K562 (cell line): Measurements from ENCODE around the gene NDUFB7. TPM values are rescaled to one million over a fixed set of nuclear protein-coding genes. Genes with fewer than 3 reads are reported as not detected.

ENCODE experiments used
- ATAC-seq: fragments of 200-7000 bp; cut with Tn5 transposase; 3 replicates; pipeline ENCODE4 v1.9.1; 2020; ENCODE audit warnings: moderate library complexity
- BruUV-seq: library from RNA; stranded (reverse); fragments of 400-500 nt; replicated peaks from 2 replicates; lab custom pipeline; 2021; lab: Mats Ljungman, UMichigan
- CTCF ChIA-PET: fragments of 300-600 bp; formaldehyde crosslinking; extraction: SDS; loops from one replicate; lab custom pipeline; 2021; ENCODE audit warnings: low intra/inter-chr PET ratio; lab: Yijun Ruan, JAX
- POLR2A ChIA-PET: fragments of 300-600, 350-650 bp; sonication (Branson Sonifier 250); formaldehyde crosslinking; extraction: SDS; loops from one replicate; lab custom pipeline; 2021; ENCODE audit warnings: antibody characterized with exemption, inconsistent platforms; lab: Yijun Ruan, JAX
- DNase-seq, 4 experiments: peaks; one replicate each; pipeline versions ENCODE4 v3.0.0 to v3.0.0-alpha.2; 2011 to 2018; ENCODE audit warnings: low spot score in 3 of 4, mixed read lengths in 3 of 4; ENCODE audit errors: extremely low read depth in 1 of 4
- FAIRE-seq: peaks from 2 replicates; lab custom pipeline; 2011; peaks lifted over from hg19 to GRCh38; lab: Jason Lieb, UNC
- H2AFZ ChIP-seq: 2 replicates; pipeline ENCODE4 v1.6.0; 2011; ENCODE audit warnings: low read depth, low read length, control low read depth, inconsistent platforms
- H3K27ac ChIP-seq: fragments of 200-600 bp; 3 replicates; pipeline ENCODE4 v1.8.0; 2011; ENCODE audit warnings: low read depth, mild to moderate bottlenecking, control low read depth, inconsistent platforms, low read length, moderate library complexity, mixed read lengths; ENCODE audit errors: extremely low read depth
- H3K27me3 ChIP-seq, 2 experiments: fragments of 300-600 bp in 1 of 2; 2 replicates in 1 of 2; 3 replicates in 1 of 2; pipeline versions ENCODE4 v1.6.0 to v1.8.0; 2011; ENCODE audit warnings: inconsistent platforms in 2 of 2, low read length in 2 of 2, mild to moderate bottlenecking in 1 of 2, mixed read lengths in 1 of 2, moderate library complexity in 1 of 2; ENCODE audit not compliant: control insufficient read depth in 2 of 2, insufficient read depth in 2 of 2
- H3K36me3 ChIP-seq: fragments of 300-600 bp; 3 replicates; pipeline ENCODE4 v1.8.0; 2011; ENCODE audit warnings: mild to moderate bottlenecking, low read length, inconsistent platforms; ENCODE audit not compliant: control insufficient read depth, insufficient read depth
- H3K4me1 ChIP-seq, 2 experiments: fragments of 200-600 bp in 1 of 2; replicated peaks in 1 of 2; 2 replicates in 1 of 2; 3 replicates in 1 of 2; pipeline versions ENCODE4 v1.5.1 to v1.8.0; 2011; ENCODE audit warnings: inconsistent platforms in 2 of 2, low read length in 2 of 2, mild to moderate bottlenecking in 1 of 2, mixed read lengths in 1 of 2, moderate library complexity in 1 of 2; ENCODE audit not compliant: control insufficient read depth in 2 of 2, insufficient read depth in 2 of 2
- H3K4me2 ChIP-seq: 2 replicates; pipeline ENCODE4 v1.6.1; 2011; ENCODE audit warnings: low read length, control low read depth, inconsistent platforms, mixed read lengths; ENCODE audit not compliant: insufficient read depth
- H3K4me3 ChIP-seq: fragments of 200-600 bp; sonication (generic), shearing (Covaris generic); 2 replicates; pipeline ENCODE4 v1.5.1; 2016; ENCODE audit warnings: control low read depth, inconsistent platforms
- H3K79me2 ChIP-seq: fragments of 200-600 bp; 3 replicates; pipeline ENCODE4 v1.8.0; 2011; ENCODE audit warnings: low read length, inconsistent platforms; ENCODE audit not compliant: control insufficient read depth, insufficient read depth
- H3K9ac ChIP-seq, 2 experiments: 2 replicates each; pipeline versions ENCODE4 v1.6.0 to v1.6.1; 2011; ENCODE audit warnings: low read depth in 2 of 2, low read length in 2 of 2, control low read depth in 1 of 2, inconsistent platforms in 1 of 2, mild to moderate bottlenecking in 1 of 2, mixed read lengths in 1 of 2; ENCODE audit not compliant: insufficient read depth in 1 of 2
- H3K9me1 ChIP-seq: one replicate; pipeline ENCODE4 v1.6.0; 2011; ENCODE audit warnings: inconsistent platforms, mild to moderate bottlenecking, low read length, moderate library complexity; ENCODE audit not compliant: control insufficient read depth, insufficient read depth
- H3K9me3 ChIP-seq: replicated peaks from 2 replicates; pipeline ENCODE4 v1.5.1; 2011; ENCODE audit warnings: low read depth, low read length, inconsistent platforms; ENCODE audit not compliant: control insufficient read depth, insufficient read depth
- H4K20me1 ChIP-seq: replicated peaks from 2 replicates; pipeline ENCODE4 v1.6.1; 2011; ENCODE audit warnings: low read length, inconsistent platforms, mixed read lengths; ENCODE audit not compliant: control insufficient read depth, insufficient read depth
- BHLHE40 ChIP-seq: IDR thresholded peaks from 2 replicates; pipeline ENCODE4 v1.6.1; 2011; ENCODE audit warnings: low read length, improper control_type of control experiment
- MEIS2 ChIP-seq: fragments of 450-650 bp; IDR thresholded peaks from 2 replicates; pipeline ENCODE4 v1.6.1; 2014; ENCODE audit warnings: mild to moderate bottlenecking; ENCODE audit not compliant: partially characterized antibody
- MYBL2 ChIP-seq, 2 experiments: fragments of 450-650 bp in 1 of 2; sonication (generic) in 1 of 2; formaldehyde crosslinking in 1 of 2; IDR thresholded peaks; 2 replicates each; pipeline versions ENCODE4 v1.6.1 to v1.8.1; 2017 to 2022; ENCODE audit warnings: borderline replicate concordance in 1 of 2, inconsistent platforms in 1 of 2, low read depth in 1 of 2, mild to moderate bottlenecking in 1 of 2, missing genetic modification reagents in 1 of 2, moderate library complexity in 1 of 2
- NR2C2 ChIP-seq, 2 experiments: fragments of 200-800 bp in 1 of 2; sonication (Bioruptor generic) in 1 of 2; sonication (generic) in 1 of 2; formaldehyde crosslinking in 1 of 2; IDR thresholded peaks; 2 replicates each; pipeline versions ENCODE4 v1.6.1 to v1.8.0; 2016 to 2022; ENCODE audit warnings: mild to moderate bottlenecking in 1 of 2, missing compliant biosample characterization in 1 of 2, missing genetic modification characterization in 1 of 2, missing genetic modification reagents in 1 of 2
- POLR2G ChIP-seq: fragments of 200-400 bp; formaldehyde crosslinking; IDR thresholded peaks from 2 replicates; pipeline ENCODE4 v1.6.1; 2017; ENCODE audit warnings: low read depth, mild to moderate bottlenecking, antibody characterized with exemption, low read length, moderate library complexity
- PRDM10 ChIP-seq: fragments of 450-650 bp; IDR thresholded peaks from 2 replicates; pipeline ENCODE4 v1.6.1; 2018; ENCODE audit not compliant: partially characterized antibody
- ZC3H11A ChIP-seq: IDR thresholded peaks from 2 replicates; pipeline ENCODE4 v1.6.1; 2012; ENCODE audit warnings: low read depth, low read length, improper control_type of control experiment
- ZNF699 ChIP-seq: fragments of 250-450 bp; sonication (Bioruptor Pico); IDR thresholded peaks from 2 replicates; pipeline ENCODE4 v1.8.0; 2021; ENCODE audit warnings: mild to moderate bottlenecking, moderate library complexity; ENCODE audit not compliant: insufficient replicate concordance
- WGBS: fragments of 100-300 bp; shearing (Covaris generic); methylation state at CpG from one replicate; pipeline ENCODE4 v1.1.6; 2016; ENCODE audit warnings: low coverage, mixed read lengths; ENCODE audit not compliant: insufficient coverage; ENCODE audit errors: missing lambda C conversion rate; 5-methylcytosine and 5-hydroxymethylcytosine counted together
- in situ Hi-C: fragments of 300-500 bp; cut with MboI; formaldehyde crosslinking; loops from 4 replicates; pipeline ENCODE4 v1.15.0; 2018; ENCODE audit warnings: inconsistent platforms, mixed read lengths
- intact Hi-C: fragments of 100-400 bp; cut with micrococcal nuclease; formaldehyde crosslinking; loops from 2 replicates; pipeline ENCODE4 v1.14.2; 2022
- polyA plus RNA-seq, 8 experiments: library from polyadenylated mRNA; depleted of rRNA in 4 of 8; stranded (reverse) in 5 of 8; unstranded in 3 of 8; fragments of >200 nt; fragmentation: Nextera tagmentation in 2 of 8; fragmentation: Illumina TruSeq in 1 of 8; extraction: Ambion mirVana in 2 of 8; extraction: Trizol in 1 of 8; gene quantifications; 2 replicates each; pipeline versions ENCODE4 v1.2.1 to v1.2.3, GENCODE V29; 2011 to 2014; ENCODE audit warnings: inconsistent platforms in 1 of 8, missing spikeins in 1 of 8
- total RNA-seq, 7 experiments: library from RNA; depleted of rRNA in 6 of 7; stranded (reverse); fragments of >200 nt in 6 of 7; fragmentation: Illumina TruSeq in 2 of 7; extraction: Trizol in 2 of 7; gene quantifications; 2 replicates each; pipeline versions ENCODE4 v1.2.1 to v1.2.3, GENCODE V29; 2011 to 2021; ENCODE audit warnings: low replicate concordance in 1 of 7

Gene NDUFB7
- total and polyA plus RNA-seq, 9 of the 15 experiments (the other 6 are each of a cell fraction or from before 2014, with no cell fraction given), result 14.9 to 842 (median 137) TPM

DNA sequence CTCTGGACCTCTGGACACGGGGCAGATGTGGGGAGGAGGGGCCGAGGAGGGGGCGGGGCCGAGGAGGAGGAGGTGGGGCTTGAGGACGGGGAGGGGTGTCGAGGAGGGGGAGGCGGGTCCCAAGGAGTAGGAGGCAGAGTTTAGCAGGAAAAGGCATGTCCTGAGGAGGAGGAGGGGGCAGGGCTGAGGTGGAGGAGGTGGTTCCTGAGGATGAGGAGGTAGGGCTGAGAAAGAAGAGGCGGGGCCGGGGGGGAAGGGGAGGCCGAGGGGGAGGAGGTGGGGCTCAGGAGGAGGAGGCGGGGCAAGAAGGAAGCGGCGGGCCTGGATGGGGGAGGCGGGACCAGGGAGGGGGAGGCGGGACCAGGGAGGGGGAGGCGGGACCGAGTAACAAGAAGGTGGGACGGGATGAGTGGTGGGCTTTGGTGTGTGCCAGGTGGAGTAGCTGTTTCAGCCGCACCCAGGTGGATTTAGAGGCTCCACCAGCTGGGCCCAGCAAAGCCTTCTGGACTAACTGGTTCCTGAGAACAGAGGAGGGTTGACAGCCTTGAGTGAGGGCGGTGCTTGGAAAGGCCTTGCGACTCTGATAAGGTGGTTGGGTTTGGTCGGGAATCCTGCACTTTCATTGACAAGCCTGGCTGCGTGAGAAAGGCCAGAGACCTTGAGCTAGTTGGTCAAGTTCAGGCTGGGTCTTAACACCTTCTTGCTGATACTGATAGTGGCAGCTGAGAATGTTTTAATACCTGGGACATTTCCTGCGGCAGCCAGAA lies 34.8 kb downstream of the NDUFB7 start (continued):
- no peak for TF ChIP-seq ZNF699 (CRISPR knock-in tag)
- peak; percentile 72 for TF ChIP-seq PRDM10
- TF ChIP-seq MYBL2 (IDR thresholded peaks at IDR 0.05; ENCODE audit: low read depth), result no peak
- TF ChIP-seq MYBL2 (CRISPR knock-in tag; IDR thresholded peaks at IDR 0.05; ENCODE audit: borderline replicate concordance), result no peak

- intact Hi-C loops, result no loop called here
- ATAC-seq (no peak), DNase-seq (no peak), FAIRE-seq (no peak)
- no peak for TF ChIP-seq ZC3H11A
- peak; percentile 23 for TF ChIP-seq MEIS2
- no peak for TF ChIP-seq NR2C2 (CRISPR knock-in tag; IDR thresholded peaks at IDR 0.05)
- 0 out of 2 replicates have a peak, but pooled peaks have one; percentile 11 for TF ChIP-seq NR2C2 (tag; IDR thresholded peaks at IDR 0.05)
- TF ChIP-seq POLR2G, result no peak
- TF ChIP-seq BHLHE40, result no peak
- WGBS, result 22% methylated on average over 5 of the region's 5 CpGs
- no TSS peak for BruUV-seq
- peaks cover 73% of the 10 kb centered on the region for H3K79me2 ChIP-seq
- peak overlapping the region; percentile 50; the same call in 1 of the 3 replicates for H3K27ac ChIP-seq
- H3K9me1 ChIP-seq, result no peaks in the 10 kb centered on the region
- 0 out of 2 replicates have a peak overlapping the region, but pooled peaks have one; percentile 2 for H3K4me2 ChIP-seq
- in situ Hi-C loops, result no loop called here
- ChIA-PET POLR2A (interaction anchor here (0.6 to 1.4 kb wide), 2 partner anchors 9 to 15 kb away, joined by 3 to 5 read pairs; partner anchors contain the start of gene DNAJB1), CTCF (no interaction called here)
- H3K36me3 ChIP-seq, result peaks cover 9% of the 10 kb centered on the region; the same call in 2 of the 3 replicates
- H3K4me1 ChIP-seq, result peaks cover 34 to 49% of the 10 kb centered on the region in 2 experiments; a peak in 4 of 5 replicates
- H2AFZ ChIP-seq, result no peak overlapping the region
- H3K27me3 ChIP-seq, result no peaks in the 10 kb centered on the region
- no peak overlapping the region for H3K4me3 ChIP-seq
- H3K9me3 ChIP-seq, result no peaks in the 10 kb centered on the region
- peak overlapping the region in 1 of 2 experiments; percentile 60; a peak in 1 of 4 replicates for H3K9ac ChIP-seq
- peaks cover 14% of the 10 kb centered on the region; the same call in 1 of the 2 replicates for H4K20me1 ChIP-seq
Observed at GRCh38 chr19:14533450-14533849, 38.4 kb downstream of the NDUFB7 start.
